BE2C (cell line): ENCODE results near the gene IBTK.

ENCODE experiments used
- DNase-seq: peaks from one replicate; pipeline ENCODE4 v3.0.0-alpha.2; 2020
- H3K27me3 ChIP-seq: fragments of 250-450 bp; sonication (Bioruptor Pico); 2 replicates; pipeline ENCODE4 v1.5.1; 2020; ENCODE audit warnings: mild to moderate bottlenecking
- H3K36me3 ChIP-seq: fragments of 250-450 bp; sonication (Bioruptor Pico); 2 replicates; pipeline ENCODE4 v1.5.1; 2020; ENCODE audit warnings: mild to moderate bottlenecking
- H3K4me1 ChIP-seq: fragments of 250-450 bp; sonication (Bioruptor Pico); 2 replicates; pipeline ENCODE4 v1.5.1; 2020
- H3K4me3 ChIP-seq: 2 replicates; pipeline ENCODE4 v1.5.1; 2011; ENCODE audit warnings: low read depth, low read length
- H3K9me3 ChIP-seq: fragments of 250-450 bp; sonication (Bioruptor Pico); 2 replicates; pipeline ENCODE4 v1.5.1; 2020
- CTCF ChIP-seq: IDR thresholded peaks from 2 replicates; pipeline ENCODE4 v1.5.1; 2012; ENCODE audit warnings: mild to moderate bottlenecking, low read depth, low read length

IBTK gene

GRCh38 chr6:82239597-82239996 is 7.9 kb downstream of the IBTK start:
- no peak for DNase-seq
- TF ChIP-seq CTCF = no peak
- Histone ChIP-seq H3K36me3 (peaks cover 19% of the 10 kb centered on the region), H3K4me1 (no peaks in the 10 kb centered on the region), H3K27me3 (no peaks in the 10 kb centered on the region), H3K4me3 (no peak overlapping the region), H3K9me3 (no peaks in the 10 kb centered on the region)

GRCh38 chr6:82237013-82237412 is 10.5 kb downstream of the IBTK start:
- Histone ChIP-seq H3K9me3 (no peaks in the 10 kb centered on the region), H3K36me3 (peaks cover 31% of the 10 kb centered on the region), H3K4me1 (no peaks in the 10 kb centered on the region), H3K4me3 (no peak overlapping the region), H3K27me3 (no peaks in the 10 kb centered on the region)
- TF ChIP-seq CTCF = no peak
- peak; percentile 31 for DNase-seq

GRCh38 chr6:82227770-82228169 is 19.8 kb downstream of the IBTK start:
- Histone ChIP-seq H3K27me3 (no peaks in the 10 kb centered on the region), H3K36me3 (peaks cover 67% of the 10 kb centered on the region), H3K4me3 (no peak overlapping the region), H3K9me3 (no peaks in the 10 kb centered on the region), H3K4me1 (no peaks in the 10 kb centered on the region)
- no peak for TF ChIP-seq CTCF
- DNase-seq = no peak

- Histone ChIP-seq H3K36me3 (peaks cover 61% of the 10 kb centered on the region), H3K4me3 (no peak overlapping the region), H3K27me3 (no peaks in the 10 kb centered on the region), H3K9me3 (no peaks in the 10 kb centered on the region), H3K4me1 (no peaks in the 10 kb centered on the region)
- TF ChIP-seq CTCF = no peak
- DNase-seq = no peak
Observed at GRCh38 chr6:82220167-82220566, 27.4 kb downstream of the IBTK start.

- H3K4me3 ChIP-seq = no peak overlapping the region
- no peak for DNase-seq
- no peaks in the 10 kb centered on the region for H3K9me3 ChIP-seq
- TF ChIP-seq CTCF = no peak
- no peaks in the 10 kb centered on the region for H3K27me3 ChIP-seq
- H3K4me1 ChIP-seq = no peaks in the 10 kb centered on the region
- peaks cover 65% of the 10 kb centered on the region for H3K36me3 ChIP-seq
Observed at GRCh38 chr6:82217018-82217586, 30.4 kb downstream of the IBTK start.

- no peaks in the 10 kb centered on the region for H3K4me1 ChIP-seq
- no peaks in the 10 kb centered on the region for H3K27me3 ChIP-seq
- no peak for TF ChIP-seq CTCF
- peaks cover 64% of the 10 kb centered on the region for H3K36me3 ChIP-seq
- no peak for DNase-seq
- H3K9me3 ChIP-seq = no peaks in the 10 kb centered on the region
- H3K4me3 ChIP-seq = no peak overlapping the region
Observed at GRCh38 chr6:82216549-82216948, 31.0 kb downstream of the IBTK start.
